ENCODE results near the gene SLIT3. TPM values are rescaled to one million over a fixed set of nuclear protein-coding genes. Genes with fewer than 3 reads are reported as not detected.

The SLIT3 gene
- total and polyA plus RNA-seq, 2 donors (not counting 3 experiments of a cell fraction or from before 2014, with no cell fraction given): 0.90 to 1.0 TPM

- intact Hi-C loops (cut with micrococcal nuclease): no loop called here
- no peak for TF ChIP-seq POLR2AphosphoS5 (IDR thresholded peaks at IDR 0.05; ENCODE audit: insufficient read depth, low read depth, low read length)
- no peak for TF ChIP-seq CTCF (IDR thresholded peaks at IDR 0.05; ENCODE audit: extremely low read depth in 1 of 2, insufficient read depth in 1 of 2, low read depth in 1 of 2, low read length in 2 of 2)
- TF ChIP-seq GATA2 (IDR thresholded peaks at IDR 0.05; ENCODE audit: insufficient read depth, insufficient read length, low read depth, low read length): no peak
- TF ChIP-seq JUN (IDR thresholded peaks at IDR 0.05; ENCODE audit: borderline replicate concordance, insufficient read depth, insufficient read length, low read depth): no peak
- TF ChIP-seq MAX (IDR thresholded peaks at IDR 0.05; ENCODE audit: insufficient read depth, insufficient read length): no peak
- TF ChIP-seq EZH2 (IDR thresholded peaks at IDR 0.05; ENCODE audit: borderline replicate concordance, low read depth, low read length, severe bottlenecking): no peak
- TF ChIP-seq POLR2A (IDR thresholded peaks at IDR 0.05; ENCODE audit: low read depth, low read length): no peak
- no peak for TF ChIP-seq MYC (IDR thresholded peaks at IDR 0.05; ENCODE audit: low read depth, low read length)
- TF ChIP-seq FOS (IDR thresholded peaks at IDR 0.05; ENCODE audit: borderline replicate concordance, insufficient read depth, low read length): no peak
- DNase-seq (ENCODE audit: low read depth, low spot score) (no peak), FAIRE-seq (no peak)
- H3K27me3 ChIP-seq (ENCODE audit: control insufficient read depth in 2 of 2, insufficient read depth in 2 of 2, low read length in 2 of 2): no peaks in the 10 kb centered on the region
- H2AFZ ChIP-seq (ENCODE audit: low read depth, low read length): no peak overlapping the region
- BruUV-seq (replicated peaks): no TSS peak
- H3K79me2 ChIP-seq (ENCODE audit: control insufficient read depth, insufficient read depth, low read length): no peaks in the 10 kb centered on the region
- no peaks in the 10 kb centered on the region for H4K20me1 ChIP-seq (replicated peaks; ENCODE audit: control insufficient read depth, extremely low read depth, insufficient read depth, low read length)
- H3K9ac ChIP-seq (replicated peaks; ENCODE audit: extremely low read depth, insufficient read depth, low read length): no peak overlapping the region
- no peaks in the 10 kb centered on the region for H3K9me1 ChIP-seq (replicated peaks; ENCODE audit: control insufficient read depth, extremely low read depth, insufficient read depth, low read length)
- peaks cover 19% of the 10 kb centered on the region for H3K4me1 ChIP-seq (ENCODE audit: control insufficient read depth, extremely low read depth, insufficient read depth, low read length)
- no peaks in the 10 kb centered on the region for H3K9me3 ChIP-seq (replicated peaks; ENCODE audit: control insufficient read depth, insufficient read depth, low read length)
- no peak overlapping the region for H3K4me2 ChIP-seq (ENCODE audit: insufficient read depth, low read length)
- POLR2A ChIA-PET: no interaction called here
- dilution Hi-C loops (cut with MboI; ENCODE audit: extremely low pct_ligation_motif_present, low sequenced_read_pairs): no loop called here
- CTCF ChIA-PET: no interaction called here
- no peak overlapping the region for H3K27ac ChIP-seq (ENCODE audit: insufficient read depth, low read depth, low read length)
- H3K4me3 ChIP-seq (replicated peaks in 1 of 3; ENCODE audit: insufficient read depth in 1 of 3, low read depth in 1 of 3, low read length in 3 of 3): no peak overlapping the region
- H3K36me3 ChIP-seq (ENCODE audit: control insufficient read depth in 2 of 2, extremely low read depth in 1 of 2, insufficient read depth in 2 of 2, low read length in 2 of 2): no peaks in the 10 kb centered on the region
Observed at GRCh38 chr5:168710706-168711105, 590.2 kb downstream of the SLIT3 start.
